GM21515 (cell line): ENCODE data around the gene BRF1.

ENCODE experiments used
- ATAC-seq: cut with Tn5 transposase; IDR thresholded peaks from one replicate; pipeline ENCODE4 v1.9.1; 2021; ENCODE audit not compliant: unreplicated experiment

The BRF1 gene

GRCh38 chr14:105267820-105268548 lies 32.8 kb downstream of the BRF1 start:
- ATAC-seq, result no peak

- no peak for ATAC-seq
These were observed 39.0 kb downstream of the BRF1 start for GRCh38 chr14:105261781-105262180.

GRCh38 chr14:105260959-105261358 lies 39.8 kb downstream of the BRF1 start:
- ATAC-seq, result no peak

- ATAC-seq, result no peak
These were observed 42.0 kb downstream of the BRF1 start for GRCh38 chr14:105258846-105259245.

GRCh38 chr14:105257464-105257863 lies 43.3 kb downstream of the BRF1 start:
- no peak for ATAC-seq

- no peak for ATAC-seq
These were observed 44.4 kb downstream of the BRF1 start for GRCh38 chr14:105256292-105256960.

GRCh38 chr14:105255021-105255507 lies 45.7 kb downstream of the BRF1 start:
- ATAC-seq, result no peak

- no peak for ATAC-seq
These were observed 47.5 kb downstream of the BRF1 start for GRCh38 chr14:105253329-105253682.

- no peak for ATAC-seq
These were observed 48.1 kb downstream of the BRF1 start for GRCh38 chr14:105252552-105253328.

- no peak for ATAC-seq
These were observed 48.9 kb downstream of the BRF1 start for GRCh38 chr14:105251920-105252319.

- no peak for ATAC-seq
These were observed 49.8 kb downstream of the BRF1 start for GRCh38 chr14:105250986-105251385.

- no peak for ATAC-seq
These were observed 50.8 kb downstream of the BRF1 start for GRCh38 chr14:105250008-105250366.

GRCh38 chr14:105249182-105250007 lies 51.4 kb downstream of the BRF1 start:
- ATAC-seq, result no peak

GRCh38 chr14:105248368-105249181 lies 52.2 kb downstream of the BRF1 start, which contains the start of gene BTBD6:
Gene BTBD6, plus strand, starts transcription at chr14:105248533. Its CDS starts 179 bp downstream, at chr14:105248712.
- peak; percentile 84 for ATAC-seq

GRCh38 chr14:105247715-105248367 lies 53.0 kb downstream of the BRF1 start:
- ATAC-seq, result no peak

- ATAC-seq, result no peak
These were observed 53.8 kb downstream of the BRF1 start for GRCh38 chr14:105247026-105247425.

GRCh38 chr14:105244334-105244733 lies 56.5 kb downstream of the BRF1 start:
- ATAC-seq, result no peak

- ATAC-seq, result no peak
These were observed 59.2 kb downstream of the BRF1 start for GRCh38 chr14:105241641-105242040.

- no peak for ATAC-seq
These were observed 59.8 kb downstream of the BRF1 start for GRCh38 chr14:105240811-105241576.
